GM19455 (cell line): ENCODE data around the gene EXOSC6.
"Not testable (repeated sequence)": the region's sequence is repeated elsewhere in the genome, so short reads cannot be mapped to it uniquely, and the experiment has no call there.

ENCODE experiments used
- ATAC-seq: cut with Tn5 transposase; IDR thresholded peaks from one replicate; pipeline ENCODE4 v1.9.1; 2021; ENCODE audit not compliant: unreplicated experiment

EXOSC6 gene

DNA sequence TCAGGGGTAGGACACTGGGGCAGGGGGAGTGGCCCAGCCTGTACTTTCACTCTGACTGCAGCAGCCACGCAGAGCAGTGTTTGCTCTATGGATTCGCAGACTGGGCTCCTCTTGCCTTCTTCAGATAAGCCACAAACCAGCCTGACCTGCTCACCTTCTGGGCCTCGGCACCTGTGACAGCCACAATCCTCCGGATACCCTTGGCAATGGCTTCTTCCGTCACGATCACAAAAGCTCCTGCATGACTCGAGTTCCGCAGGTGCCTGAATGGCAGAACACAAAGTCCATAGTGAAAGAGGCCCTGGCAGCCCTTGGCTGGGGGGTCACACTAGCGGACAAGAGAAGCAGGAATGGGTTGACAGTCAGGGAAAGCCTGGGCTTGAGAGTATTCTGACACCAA, 3.8 kb upstream of the EXOSC6 start:
- no peak for ATAC-seq

- ATAC-seq = no peak
Measured at GRCh38 chr16:70254965-70255286, 3.2 kb upstream of the EXOSC6 start.

DNA sequence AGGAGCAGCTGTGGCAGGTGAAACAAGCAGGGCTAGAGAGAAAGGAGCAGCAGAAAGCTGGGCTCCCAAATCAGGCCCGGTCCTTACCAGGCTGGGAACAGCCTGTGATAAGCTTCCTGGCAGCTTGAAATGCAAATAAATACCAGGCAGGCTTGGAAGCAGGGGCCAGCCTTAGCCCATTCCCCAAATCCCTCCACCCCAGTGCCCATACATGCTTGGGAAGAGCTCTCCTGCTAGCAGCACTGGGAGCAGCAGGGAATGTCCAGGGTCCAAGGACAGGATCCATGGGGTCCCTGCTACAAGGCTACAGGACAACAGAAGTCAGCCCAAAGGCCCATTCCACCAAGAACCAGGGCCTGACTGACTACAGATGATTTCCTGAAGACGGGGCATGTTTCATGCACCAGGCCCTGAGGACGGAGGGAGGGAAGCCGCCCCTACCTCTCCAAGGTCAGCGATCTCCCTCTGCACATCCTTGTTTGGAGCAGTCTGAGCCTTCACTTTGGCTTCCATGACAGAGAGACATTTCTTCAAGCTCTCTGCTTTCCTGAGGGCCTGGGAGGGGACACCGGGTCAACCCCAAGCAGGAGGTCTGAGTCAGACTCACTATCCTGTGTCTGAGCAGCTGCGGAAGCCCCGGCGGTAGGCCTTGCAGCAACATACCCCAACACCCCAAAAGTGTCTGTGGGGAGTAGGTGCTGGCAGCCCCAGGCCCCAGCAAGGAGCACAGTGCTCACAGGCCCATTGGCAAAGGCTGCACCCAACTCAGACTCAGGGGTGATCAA, 2.6 kb upstream of the EXOSC6 start:
- ATAC-seq = no peak

- ATAC-seq = no peak
Measured at GRCh38 chr16:70253291-70254106, 1.8 kb upstream of the EXOSC6 start.

GRCh38 chr16:70252355-70252988, 732 bp upstream of the EXOSC6 start:
- ATAC-seq = no peak

GRCh38 chr16:70250748-70251628, 752 bp downstream of the EXOSC6 start:
- peak; percentile 55 for ATAC-seq

- not testable (repeated sequence) for ATAC-seq
Measured at GRCh38 chr16:70249697-70250096, 2.0 kb downstream of the EXOSC6 start.

DNA sequence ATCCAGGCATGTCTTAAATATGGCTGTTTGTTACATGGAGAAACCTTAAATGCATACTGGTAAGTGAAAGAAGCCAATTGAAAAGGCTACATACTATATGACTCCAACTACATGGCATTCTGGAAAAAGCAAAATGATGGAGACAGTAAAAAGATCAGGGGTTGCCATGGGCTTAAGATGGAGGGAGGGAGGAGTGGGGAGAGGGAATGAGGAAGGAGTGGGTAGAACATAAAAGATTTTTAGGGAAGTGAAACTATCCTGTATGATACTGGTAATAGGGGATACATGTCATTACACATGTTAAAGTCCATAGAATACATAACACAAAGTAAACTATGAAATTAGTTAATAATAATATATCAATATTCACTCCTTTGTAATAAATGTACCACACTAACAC, 13.0 kb downstream of the EXOSC6 start:
- not testable (repeated sequence) for ATAC-seq

DNA sequence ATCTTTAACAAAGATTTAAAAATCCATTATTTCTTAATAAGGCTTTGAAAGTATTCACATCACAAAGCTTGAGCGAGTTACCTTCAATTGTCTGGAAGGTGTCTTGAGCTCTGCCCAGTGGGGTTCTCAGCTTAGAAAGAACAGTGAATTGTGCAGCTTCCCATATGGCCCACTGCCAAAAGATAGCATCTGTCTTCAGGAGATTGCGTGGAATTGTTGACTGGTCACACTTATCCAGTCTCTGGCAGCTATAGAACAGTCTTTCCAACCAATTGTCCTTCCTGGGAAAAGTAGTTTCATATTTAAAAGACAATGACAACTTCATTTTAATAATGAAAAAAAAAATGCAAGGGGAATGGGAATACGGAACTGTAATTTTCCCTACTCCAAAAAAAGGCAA, 19.9 kb downstream of the EXOSC6 start:
- ATAC-seq = not testable (repeated sequence)

- not testable (repeated sequence) for ATAC-seq
Measured at GRCh38 chr16:70226024-70226423, 25.7 kb downstream of the EXOSC6 start.

DNA sequence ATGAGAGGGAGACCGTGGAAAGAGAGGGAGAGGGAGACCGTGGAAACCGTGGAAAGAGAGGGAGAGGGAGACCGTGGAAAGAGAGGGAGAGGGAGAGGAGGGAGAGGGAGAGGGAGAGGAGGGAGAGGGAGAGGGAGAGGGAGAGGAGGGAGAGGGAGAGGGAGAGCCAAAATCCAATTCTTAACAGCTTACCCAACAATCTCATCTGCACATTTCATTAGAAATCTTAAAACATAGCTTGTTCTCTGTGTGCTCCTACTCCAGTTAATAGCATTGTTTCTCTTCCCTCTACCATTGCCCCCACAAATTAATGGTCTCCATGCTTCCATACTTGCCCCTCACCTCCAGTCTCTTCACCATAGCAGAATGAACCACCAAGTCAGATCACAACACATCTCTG, 26.3 kb downstream of the EXOSC6 start:
- ATAC-seq = not testable (repeated sequence)

GRCh38 chr16:70224645-70225044, 27.1 kb downstream of the EXOSC6 start:
- not testable (repeated sequence) for ATAC-seq

DNA sequence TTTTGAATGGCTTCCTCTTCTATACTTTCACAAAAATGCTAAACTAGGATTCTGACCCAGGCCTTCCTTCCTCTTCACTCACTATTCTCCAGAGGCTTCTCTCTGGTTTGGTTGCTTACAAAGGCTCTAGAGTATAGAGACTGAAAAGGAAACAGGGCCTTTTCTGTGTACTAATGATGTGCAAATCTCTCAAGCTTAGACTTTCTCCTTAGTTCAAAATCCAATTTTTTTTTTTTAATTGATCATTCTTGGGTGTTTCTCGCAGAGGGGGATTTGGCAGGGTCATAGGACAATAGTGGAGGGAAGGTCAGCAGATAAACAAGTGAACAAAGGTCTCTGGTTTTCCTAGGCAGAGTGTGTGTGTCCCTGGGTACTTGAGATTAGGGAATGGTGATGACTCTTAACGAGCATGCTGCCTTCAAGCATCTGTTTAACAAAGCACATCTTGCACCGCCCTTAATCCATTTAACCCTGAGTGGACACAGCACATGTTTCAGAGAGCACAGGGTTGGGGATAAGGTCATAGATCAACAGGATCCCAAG, 27.7 kb downstream of the EXOSC6 start:
- ATAC-seq = not testable (repeated sequence)

- not testable (repeated sequence) for ATAC-seq
Measured at GRCh38 chr16:70223216-70223615, 28.5 kb downstream of the EXOSC6 start.

DNA sequence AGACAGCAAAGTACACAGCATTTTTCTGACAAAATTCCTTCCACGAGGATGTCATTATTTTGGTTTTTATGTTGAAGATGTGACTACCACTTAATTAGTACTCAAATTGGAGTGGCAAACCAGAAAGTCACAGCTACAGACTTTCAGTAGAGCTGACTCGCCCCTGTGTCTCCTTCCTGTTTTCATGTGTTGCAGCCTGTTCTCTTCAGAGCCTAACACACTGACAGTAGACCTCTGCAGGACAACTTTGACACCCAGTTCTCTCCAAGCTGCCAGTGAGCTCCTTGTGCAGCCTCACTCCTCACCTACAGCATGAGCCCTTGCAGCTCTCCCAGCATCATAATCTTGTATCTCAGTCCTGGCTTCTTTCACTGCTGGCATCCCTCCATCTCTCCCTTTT, 29.2 kb downstream of the EXOSC6 start:
- ATAC-seq = not testable (repeated sequence)

DNA sequence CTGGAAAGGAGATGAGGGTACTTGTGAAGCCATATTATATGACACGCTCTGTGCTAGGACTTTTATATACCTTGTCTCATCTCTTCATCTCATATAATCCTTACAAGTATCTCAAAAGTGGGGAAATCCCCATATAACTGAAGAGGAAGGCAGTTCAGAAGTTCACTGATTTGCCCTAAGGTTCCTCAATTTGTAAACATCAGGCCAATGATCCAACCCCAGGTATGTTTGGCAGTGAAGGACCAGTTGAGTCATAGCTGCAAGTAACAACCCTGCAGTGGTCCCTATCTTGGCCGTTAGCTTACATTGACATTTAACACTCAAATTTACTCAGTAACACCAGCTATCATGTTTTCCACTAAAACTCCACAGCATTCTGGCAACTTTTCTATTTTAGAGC, 33.2 kb downstream of the EXOSC6 start:
- ATAC-seq = not testable (repeated sequence)

DNA sequence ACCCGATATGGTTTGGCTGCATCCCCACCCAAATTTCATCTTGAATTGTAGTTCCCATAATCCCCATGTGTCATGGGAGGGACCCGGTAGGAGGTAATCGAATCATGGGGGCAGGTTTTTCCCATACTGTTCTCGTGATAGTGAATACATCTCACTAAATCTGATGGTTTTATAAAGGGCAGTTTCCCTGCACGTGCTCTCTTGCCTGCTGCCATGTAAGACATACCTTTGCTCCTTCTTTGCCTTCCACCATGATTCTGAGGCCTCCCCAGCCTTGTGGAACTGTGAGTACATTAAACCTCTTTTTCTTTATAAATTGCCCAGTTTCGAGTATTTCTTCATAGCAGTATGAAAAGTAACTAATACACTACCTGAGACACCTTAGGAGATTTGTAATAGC, 45.4 kb downstream of the EXOSC6 start:
- not testable (repeated sequence) for ATAC-seq

DNA sequence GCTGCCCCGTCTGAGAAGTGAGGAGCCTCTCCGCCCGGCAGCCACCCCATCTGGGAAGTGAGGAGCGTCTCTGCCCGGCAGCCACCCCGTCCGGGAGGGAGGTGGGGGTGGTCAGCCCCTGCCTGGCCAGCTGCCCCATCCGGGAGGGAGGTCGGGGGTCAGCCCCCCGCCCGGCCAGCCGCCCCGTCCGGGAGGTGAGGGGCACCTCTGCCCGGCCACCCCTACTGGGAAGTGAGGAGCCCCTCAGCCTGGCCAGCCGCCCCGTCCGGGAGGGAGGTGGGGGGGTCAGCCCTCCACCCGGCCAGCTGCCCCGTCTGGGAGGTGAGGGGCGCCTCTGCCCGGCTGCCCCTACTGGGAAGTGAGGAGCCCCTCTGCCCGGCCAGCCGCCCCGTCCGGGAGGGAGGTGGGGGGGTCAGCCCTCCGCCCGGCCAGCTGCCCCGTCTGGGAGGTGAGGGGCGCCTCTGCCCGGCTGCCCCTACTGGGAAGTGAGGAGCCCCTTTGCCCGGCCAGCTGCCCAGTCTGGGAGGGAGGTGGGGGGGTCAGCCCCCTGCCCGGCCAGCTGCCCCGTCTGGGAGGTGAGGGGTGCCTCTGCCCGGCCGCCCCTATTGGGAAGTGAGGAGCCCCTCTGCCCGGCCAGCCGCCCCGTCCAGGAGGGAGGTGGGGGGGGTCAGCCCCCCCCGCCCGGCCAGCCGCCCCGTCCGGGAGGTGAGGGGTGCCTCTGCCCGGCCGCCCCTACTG, 46.9 kb downstream of the EXOSC6 start:
- not testable (repeated sequence) for ATAC-seq

DNA sequence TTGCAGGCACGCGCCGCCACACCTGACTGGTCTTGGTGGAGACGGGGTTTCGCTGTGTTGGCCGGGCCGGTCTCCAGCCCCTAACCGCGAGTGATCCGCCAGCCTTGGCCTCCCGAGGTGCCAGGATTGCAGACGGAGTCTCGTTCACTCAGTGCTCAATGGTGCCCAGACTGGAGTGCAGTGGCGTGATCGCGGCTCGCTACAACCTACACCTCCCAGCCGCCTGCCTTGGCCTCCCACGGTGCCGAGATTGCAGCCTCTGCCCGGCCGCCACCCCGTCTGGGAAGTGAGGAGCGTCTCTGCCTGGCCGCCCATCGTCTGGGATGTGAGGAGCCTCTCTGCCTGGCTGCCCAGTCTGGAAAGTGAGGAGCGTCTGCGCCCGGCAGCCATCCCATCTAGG, 47.7 kb downstream of the EXOSC6 start:
- ATAC-seq = not testable (repeated sequence)

GRCh38 chr16:70203508-70203907, 48.2 kb downstream of the EXOSC6 start:
- not testable (repeated sequence) for ATAC-seq
